HT-29 (cell line): ENCODE measurements around the gene THBD. TPM values are rescaled to one million over a fixed set of nuclear protein-coding genes. Genes with fewer than 3 reads are reported as not detected.

Experiments used
- DNase-seq: peaks from one replicate; pipeline ENCODE4 v3.0.0-alpha.2; 2015; ENCODE audit warnings: low spot score
- total RNA-seq: library from RNA; depleted of rRNA; stranded (reverse); fragments of >200 nt; shearing (Covaris generic); gene quantifications from 2 replicates; pipeline ENCODE4 v1.2.3, GENCODE V29; 2014; rRNA removed

The THBD gene
- total RNA-seq, 1 experiment from 2014 or later, result not detected

GRCh38 chr20:23011008-23011721, 38.3 kb downstream of the THBD start:
- DNase-seq, result no peak

DNA sequence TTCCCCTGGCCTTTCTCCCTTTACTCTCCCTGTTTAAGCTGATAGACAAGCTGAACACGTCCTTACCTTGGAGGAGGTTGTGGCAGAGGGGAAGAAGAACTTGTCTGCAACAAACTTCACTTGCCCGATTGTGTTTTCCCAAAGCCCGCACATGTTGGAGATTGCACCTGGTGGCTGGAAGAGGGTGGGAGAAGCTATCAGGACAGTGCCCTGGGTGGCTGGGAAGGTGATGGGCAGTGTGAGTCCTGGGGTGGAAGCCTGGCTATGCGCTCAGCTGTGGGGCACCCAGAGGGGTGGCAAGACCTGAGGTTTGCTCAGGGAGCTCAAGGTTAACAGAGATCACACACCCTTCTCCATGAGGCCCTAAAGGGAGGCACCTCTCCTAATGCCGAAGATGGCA, 39.4 kb downstream of the THBD start:
- DNase-seq, result no peak

DNA sequence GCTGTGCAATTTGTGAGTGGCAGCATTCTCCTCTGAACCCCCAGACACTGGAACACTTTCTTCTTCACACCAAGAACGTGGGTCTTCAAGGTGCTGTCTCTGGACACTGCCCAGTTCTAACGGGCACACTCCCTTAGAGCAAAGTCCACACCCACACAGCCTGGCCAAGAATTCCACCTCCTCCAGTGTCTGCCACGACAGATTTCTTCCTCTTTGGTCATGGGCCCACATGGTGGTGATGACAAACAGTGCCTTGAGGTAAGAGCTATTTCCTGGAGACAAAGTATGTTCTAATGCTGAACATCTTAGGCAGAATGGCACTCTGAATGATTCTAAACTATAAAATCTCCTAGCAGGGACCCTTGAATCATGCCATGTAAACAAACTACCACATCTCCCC, 39.8 kb downstream of the THBD start:
- DNase-seq, result peak; percentile 21

DNA sequence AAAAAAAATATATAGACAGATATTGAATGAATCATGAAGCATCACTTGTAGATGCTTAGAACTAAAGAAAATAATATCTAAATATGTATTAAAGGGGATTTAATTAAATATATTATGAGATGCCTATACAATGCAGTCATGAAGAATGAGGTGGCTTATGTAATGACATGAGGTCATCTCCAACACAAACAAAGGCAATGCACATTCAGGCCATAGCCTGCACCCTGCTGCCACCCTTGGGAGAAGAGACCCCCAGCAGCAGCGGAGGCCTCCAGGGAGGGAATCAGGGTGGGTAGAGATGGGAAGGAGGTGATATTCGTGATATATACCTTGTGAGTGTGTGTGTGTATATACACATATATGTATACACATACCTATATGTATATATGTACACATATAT, 40.8 kb downstream of the THBD start:
- no peak for DNase-seq

DNA sequence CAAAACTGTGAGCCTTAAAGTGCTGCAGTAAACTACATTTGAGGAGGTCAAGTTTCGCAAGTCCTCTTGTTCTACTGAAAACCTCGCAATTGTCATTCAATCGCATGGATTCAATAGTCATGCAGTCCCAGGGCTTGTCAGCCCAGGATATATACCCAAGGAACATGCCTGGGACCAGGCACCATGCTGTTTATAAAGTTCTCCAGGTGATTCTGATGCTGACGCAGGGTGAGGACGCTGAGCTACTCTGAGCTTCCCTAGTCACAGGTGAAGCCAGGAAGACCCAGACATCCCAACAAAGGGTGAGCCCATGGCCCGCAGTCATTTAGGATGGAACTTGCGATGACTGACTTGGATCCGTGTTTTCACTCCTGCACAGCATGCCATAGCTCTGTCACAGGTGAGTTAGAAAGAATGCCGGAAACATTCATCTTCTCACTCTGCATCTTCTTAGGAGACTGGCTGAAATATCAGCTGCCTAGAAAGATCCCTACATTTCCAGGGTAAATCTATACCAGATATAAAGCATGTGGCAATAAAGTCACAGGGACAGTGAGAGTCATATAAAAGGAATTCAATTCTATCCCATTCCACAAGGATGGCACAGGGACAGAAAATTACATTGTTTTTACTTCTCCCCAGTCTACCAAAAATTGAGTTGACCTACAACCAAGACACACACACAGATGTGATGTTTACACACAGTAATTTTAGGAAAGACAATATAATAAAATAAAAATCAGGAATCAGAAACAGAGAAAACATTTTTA, 41.4 kb downstream of the THBD start:
- no peak for DNase-seq

DNA sequence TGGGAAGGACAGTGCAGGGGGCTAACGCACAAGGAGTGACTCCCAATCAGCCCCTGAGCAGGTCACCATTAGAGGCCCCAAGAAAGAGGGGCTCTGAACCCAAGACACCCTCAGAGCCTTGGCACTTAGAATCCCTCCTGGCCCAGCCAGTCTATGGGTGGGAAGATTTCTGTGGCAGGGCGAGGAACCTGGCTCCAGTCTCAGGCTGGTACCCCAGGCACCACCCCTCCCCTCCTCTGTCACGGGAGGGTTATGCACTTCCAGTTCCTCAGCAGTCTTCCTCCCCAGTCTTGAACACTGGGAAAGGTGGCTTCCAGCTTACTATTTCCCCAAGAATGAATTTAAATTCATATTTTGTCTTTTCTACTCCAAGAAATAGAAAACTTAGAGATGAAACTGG, 42.0 kb downstream of the THBD start:
- no peak for DNase-seq

GRCh38 chr20:23005776-23006175, 43.7 kb downstream of the THBD start:
- no peak for DNase-seq

- no peak for DNase-seq
Observed at GRCh38 chr20:23003881-23004460, 45.5 kb downstream of the THBD start.

GRCh38 chr20:23003077-23003635, 46.3 kb downstream of the THBD start:
- no peak for DNase-seq

DNA sequence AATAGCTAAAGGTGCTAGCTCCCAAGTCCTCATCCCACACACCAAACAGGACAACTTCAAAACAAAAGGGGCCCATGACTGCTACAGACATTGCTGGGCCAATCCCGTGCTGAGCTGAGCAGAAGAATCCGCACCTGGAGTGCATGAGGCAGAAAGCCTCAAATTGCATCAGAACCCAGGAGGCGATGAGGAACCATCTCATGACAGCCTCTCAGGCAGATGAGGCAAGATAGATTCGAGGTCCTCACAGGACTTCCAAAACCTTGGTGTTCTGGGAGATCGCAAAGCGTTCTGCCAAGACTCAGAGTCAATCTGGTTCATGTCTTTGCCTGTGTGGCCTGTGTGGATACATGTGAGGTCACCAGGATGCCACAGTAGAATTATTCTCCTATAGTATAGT, 47.2 kb downstream of the THBD start:
- no peak for DNase-seq

DNA sequence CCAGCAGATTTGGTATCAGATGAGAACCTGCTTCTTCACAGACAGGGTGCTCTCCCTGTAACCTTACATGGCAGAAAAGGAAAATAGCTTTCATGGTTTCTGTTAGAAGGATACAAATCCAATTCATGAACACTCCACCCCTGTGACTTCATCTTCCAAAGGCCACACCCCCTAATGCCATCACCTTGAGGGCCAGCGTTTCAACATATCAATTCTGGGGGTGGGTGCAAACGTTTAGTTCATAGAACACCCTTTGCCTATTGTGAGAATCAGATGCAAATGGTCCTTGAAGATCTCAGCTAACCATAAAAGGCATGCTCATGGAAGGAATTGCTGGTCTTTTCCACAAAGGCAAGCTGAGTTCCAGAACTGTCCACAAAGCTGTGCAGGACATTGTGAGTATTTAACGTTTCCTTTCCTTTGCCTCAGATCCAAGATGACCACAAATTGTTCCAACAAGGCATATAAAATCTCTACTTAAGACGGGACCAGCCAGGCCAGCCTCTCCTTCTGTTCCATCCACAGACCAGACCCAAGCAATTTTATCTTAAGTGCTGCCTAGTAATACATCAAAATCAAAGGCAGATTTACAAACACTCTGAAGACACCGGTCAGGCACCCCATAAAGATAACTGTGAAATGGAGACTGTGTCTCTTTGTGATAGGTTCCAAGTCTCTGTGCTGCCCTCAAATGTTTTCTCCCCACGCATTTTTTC, 49.1 kb downstream of the THBD start:
- no peak for DNase-seq

- DNase-seq, result no peak
Observed at GRCh38 chr20:22999756-23000155, 49.7 kb downstream of the THBD start.

- DNase-seq, result no peak
Observed at GRCh38 chr20:22998476-22998875, 51.0 kb downstream of the THBD start.

DNA sequence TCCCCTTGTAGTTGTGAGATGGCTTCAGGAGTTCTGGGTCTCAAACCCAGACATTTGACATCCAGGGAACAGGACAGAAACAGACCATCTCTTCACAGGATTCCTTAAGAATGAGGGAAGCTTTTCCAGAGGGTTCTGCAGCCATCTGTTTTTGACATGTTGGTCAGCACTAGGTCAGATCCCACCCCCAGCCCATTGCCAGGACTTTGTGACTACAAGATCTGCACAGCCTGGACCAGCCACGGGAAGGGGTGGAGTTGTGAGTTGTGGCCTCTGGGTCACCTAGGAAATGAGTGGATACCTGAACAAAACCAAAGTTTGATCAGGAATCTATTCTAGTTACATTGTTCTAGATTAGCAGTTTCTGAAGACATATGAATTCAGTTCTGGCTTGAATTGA, 53.5 kb downstream of the THBD start:
- DNase-seq, result no peak

Other genes with a start within 250 kb of the THBD start
- not detected in 2 replicates for gene SSTR4, start 14.4 kb downstream of the THBD start, total RNA-seq
- gene CD93, start 36.7 kb upstream of the THBD start, total RNA-seq, result not detected in 2 replicates